Epithelial cell of umbilical artery (primary cell): ENCODE data around the gene OR6B2. TPM values are rescaled to one million over a fixed set of nuclear protein-coding genes. Genes with fewer than 3 reads are reported as not detected.

ENCODE experiments used
- total RNA-seq: library from RNA; depleted of rRNA; stranded (reverse); fragments of >200 nt; gene quantifications from 2 replicates; pipeline ENCODE4 v1.2.3, GENCODE V29; 2014

The OR6B2 gene
- not detected in 2 replicates for total RNA-seq

DNA sequence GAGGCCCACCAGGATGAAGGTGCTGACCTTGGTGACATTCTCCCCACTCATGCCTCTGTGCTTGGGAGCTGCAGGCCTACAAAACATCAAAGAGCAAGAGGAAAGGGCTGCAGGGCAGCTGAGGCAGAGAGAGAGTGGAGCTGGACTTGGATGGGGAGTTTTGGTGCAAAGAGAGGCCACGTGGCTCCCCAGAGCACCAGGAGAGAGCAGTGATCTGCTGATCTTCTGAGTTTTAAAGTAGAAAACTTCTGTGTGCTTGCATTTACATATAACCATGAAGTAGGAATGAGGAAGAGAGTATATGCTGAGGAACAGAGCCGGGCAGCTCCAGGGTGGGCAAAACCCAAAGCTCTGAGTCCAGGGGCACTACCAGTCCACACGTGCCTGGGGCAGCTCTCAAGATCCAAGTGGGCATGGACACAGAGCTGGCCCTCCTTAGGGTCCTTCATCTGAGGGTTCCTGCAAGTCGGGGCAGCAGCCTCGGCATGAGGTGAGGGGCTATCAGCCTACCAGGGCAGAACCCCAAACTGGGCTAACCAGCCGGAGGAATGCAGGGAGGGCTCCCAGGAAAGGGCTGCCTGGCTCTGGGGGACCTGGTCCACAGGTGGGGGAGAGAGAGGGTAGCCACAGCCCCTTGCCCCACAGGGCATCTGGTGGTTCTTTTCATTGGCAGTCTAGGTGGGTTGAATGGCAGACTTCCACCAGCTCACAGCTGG, at the start of gene OR6B2:
Gene OR6B2 (minus strand): TSS at position 51 of the 716 bp plus-strand sequence. CDS start 0 bp downstream, at position 51.

DNA sequence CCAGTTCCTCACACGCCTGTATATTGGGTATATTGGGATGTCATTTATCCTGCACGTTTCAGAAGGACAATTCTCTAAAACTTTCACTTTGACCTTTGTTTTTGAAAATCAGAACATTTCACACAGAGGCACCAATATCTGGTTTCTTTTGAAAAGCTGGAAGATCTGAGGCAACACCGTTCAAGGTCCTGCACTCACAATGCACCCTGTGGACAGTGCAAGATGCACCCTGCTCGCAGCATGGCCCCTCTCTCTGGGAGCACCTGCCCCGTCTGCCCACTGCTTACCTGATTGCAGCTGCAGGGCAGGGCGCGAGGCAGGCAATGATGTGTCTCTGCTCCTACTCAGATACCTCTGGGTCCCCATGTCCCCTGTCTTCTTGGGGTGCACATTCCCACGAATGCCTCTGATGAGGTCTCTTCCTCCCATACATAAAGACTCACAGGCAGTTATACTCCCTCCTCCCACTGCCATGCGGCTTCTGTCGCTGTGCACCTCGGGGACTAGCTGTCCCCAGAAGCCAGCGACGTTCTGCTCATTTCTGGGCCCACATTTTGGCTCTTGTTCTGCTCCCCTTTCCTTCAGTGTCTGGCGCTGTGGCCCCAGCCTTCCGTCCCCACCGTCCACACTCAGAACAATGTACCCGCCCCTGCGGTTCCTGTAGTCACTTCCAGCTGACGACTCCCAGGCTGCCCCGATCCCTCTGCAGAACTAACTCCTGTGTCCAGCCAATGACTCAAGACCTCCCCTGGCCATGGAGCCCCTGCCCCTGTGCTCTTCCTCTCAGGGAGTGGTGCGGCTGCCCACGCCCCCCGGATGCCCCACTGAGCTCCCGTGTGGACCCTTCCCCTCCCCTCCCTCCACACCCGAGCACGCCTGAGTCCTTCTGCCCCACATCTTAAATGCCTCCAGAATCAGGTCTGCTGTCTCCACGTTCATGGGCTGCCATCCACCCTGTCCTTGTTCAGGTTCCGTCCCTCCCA, 23.2 kb upstream of the OR6B2 start, which contains the start of gene OR6B3:
Gene OR6B3 (minus strand): TSS at position 349 of the 983 bp plus-strand sequence.

Other genes with a start within 250 kb of the OR6B2 start
- gene NDUFA10, start 5.1 kb downstream of the OR6B2 start, total RNA-seq: 108 and 135 TPM in 2 replicates
- gene OR6B3, start 23.1 kb upstream of the OR6B2 start, total RNA-seq: not detected in 2 replicates
- 141 and 159 TPM in 2 replicates for gene COPS9, start 105.9 kb upstream of the OR6B2 start, total RNA-seq
- gene OTOS, start 110.2 kb upstream of the OR6B2 start, total RNA-seq: not detected in 2 replicates